Left colon (tissue), 2 donors: Measurements from ENCODE around the gene ODF4. TPM values are rescaled to one million over a fixed set of nuclear protein-coding genes. Genes with fewer than 3 reads are reported as not detected.
"Not testable (repeated sequence)": the region's sequence is repeated elsewhere in the genome, so short reads cannot be mapped to it uniquely, and the experiment has no call there.

ENCODE experiments used
- ATAC-seq: fragments of 200-7000 bp; cut with Tn5 transposase; one replicate; pipeline ENCODE4 v1.9.1; 2020; ENCODE audit warnings: mild to moderate bottlenecking, moderate library complexity
- DNase-seq, 2 donors: peaks; one replicate each; pipeline ENCODE4 v3.0.0-alpha.2; 2020
- intact Hi-C, 2 donors: fragments of 100-400 bp; cut with DNase I in 1 of 2; cut with micrococcal nuclease in 1 of 2; formaldehyde crosslinking; loops; one replicate each; pipeline versions ENCODE4 v1.11.2 to v1.14.0; 2022; cut with DNase I, micrococcal nuclease
- total RNA-seq, 2 donors: library from RNA; stranded (reverse); fragmentation: NEBNext Ultra II Directional; extraction: Animal tissue kit (Norgen Biotek cat#: 25700); gene quantifications; one replicate each; pipeline ENCODE4 v1.2.1, GENCODE V29; 2021
- donor health status: DM: no; HTN: no; CAD: no.
- donor health status: DM: yes; HTN: yes; CAD: no.

The ODF4 gene
- total RNA-seq, 2 donors from 2014 or later = not detected

DNA sequence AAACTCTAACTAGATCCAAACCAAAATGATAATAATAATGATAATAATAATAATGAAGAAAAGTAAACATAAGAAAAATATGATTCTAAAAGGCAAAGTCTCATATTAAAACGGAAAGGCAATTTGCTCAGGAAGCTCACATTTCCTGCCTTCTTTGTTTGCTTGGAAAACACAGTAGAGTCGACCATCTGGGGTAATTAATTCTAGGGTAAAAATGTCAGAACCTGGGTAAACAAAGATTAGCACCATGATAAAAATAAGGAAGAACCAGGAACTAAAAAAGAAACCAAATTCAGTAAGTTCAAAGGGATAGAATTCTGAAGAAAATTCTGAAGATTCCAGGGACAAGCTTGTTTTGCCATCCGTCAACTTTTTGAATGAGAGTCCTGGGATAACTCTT is 20.6 kb downstream of the ODF4 start:
- no peak for ATAC-seq
- no peak for DNase-seq
- intact Hi-C loops = no loop called here

- ATAC-seq (no peak), DNase-seq (no peak)
- intact Hi-C loops = no loop called here
Measured at GRCh38 chr17:8360751-8361150, 21.1 kb downstream of the ODF4 start.

DNA sequence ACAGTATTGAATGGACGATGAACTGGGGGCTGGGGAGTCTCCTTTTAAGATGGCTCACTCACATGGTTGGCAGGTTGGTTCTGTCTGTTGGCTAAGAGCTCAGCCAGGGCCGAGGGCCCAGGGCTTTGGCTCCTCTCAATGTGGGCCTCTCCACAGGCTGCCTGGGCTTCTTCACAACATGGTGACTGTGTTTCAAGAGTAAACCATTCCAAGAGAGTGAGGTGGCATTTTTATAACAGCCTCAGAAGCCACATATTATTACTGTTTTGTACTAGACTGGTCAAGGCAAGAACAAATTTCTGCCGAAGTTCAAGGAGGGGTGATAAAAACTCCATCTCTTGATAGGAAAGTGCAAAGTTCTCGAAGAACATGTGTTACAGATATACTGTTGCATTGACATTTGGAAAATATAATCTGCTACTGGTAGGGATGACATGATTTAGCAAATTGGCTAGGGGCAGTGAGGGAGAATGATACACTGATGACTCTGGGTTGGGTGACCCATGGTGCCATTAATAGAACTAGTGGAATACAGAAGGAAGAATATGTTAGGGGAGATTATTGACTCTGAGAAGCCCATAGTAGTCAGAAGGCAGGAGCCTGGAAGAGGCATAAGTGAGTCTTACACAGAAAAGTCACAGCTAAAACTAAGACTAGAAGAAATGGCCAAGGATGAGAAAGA is 23.2 kb downstream of the ODF4 start:
- intact Hi-C loops = no loop called here
- no peak for ATAC-seq
- no peak for DNase-seq

DNA sequence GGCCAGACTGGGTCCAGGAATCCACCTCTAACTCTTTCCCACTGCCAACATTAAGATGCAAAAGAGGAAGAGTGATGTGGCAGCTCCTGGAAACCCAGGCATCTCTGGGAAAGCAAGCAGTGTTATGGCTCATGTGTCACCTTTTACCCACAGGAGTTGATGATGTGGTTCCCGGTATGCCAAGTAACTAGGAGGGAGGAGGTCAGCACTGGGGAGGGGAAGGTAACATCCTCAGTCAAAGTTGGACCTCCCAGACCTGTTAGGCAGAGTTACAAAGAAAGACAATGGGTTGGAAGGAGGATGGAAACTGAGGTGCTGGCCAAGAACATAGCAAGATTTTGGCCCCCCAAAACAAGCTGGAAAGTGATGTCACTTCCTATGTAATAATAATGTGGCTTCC is 25.5 kb downstream of the ODF4 start:
- intact Hi-C loops = no loop called here
- DNase-seq = no peak
- ATAC-seq = no peak

GRCh38 chr17:8366231-8366630 is 26.6 kb downstream of the ODF4 start:
- intact Hi-C loops = no loop called here
- DNase-seq = no peak
- ATAC-seq = no peak

DNA sequence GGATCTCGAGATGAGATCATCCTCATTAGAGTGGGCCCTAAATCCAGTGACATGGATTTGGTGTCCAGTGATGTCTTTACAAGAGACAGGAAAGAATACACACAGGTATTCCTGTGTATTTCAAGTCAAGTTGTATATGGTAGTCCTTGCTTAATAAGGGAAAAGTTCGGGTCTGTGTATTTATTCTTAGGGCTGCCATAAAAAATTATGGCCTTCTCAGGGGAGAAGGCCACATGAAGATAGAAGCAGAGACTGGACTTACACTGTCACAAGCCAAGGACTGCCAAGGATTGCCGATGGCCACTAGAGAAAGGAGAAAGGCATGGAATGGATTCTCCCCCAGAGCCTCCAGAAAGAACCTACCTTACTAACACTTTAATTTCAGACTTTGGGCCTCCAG is 28.6 kb downstream of the ODF4 start:
- DNase-seq = no peak
- ATAC-seq = peak; percentile 73
- intact Hi-C loops = no loop called here

DNA sequence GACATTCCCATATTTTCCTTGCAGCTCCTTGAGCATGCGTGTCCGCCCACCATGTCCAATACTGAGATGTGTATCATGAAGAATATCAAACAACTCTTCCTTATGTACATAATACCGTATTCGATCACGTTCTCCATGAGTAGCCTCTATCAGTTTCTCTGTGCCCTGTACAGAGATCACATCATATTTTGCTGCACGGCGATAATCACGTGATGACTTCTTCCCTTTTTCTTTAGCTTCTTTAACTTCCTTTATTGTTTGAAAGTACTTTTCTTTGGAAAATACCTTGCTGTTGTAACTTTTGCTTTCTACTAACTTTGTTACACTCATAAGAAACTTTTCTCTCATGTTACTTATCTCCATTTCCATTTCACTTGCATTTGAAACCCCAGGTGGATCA is 30.3 kb downstream of the ODF4 start:
- intact Hi-C loops = no loop called here
- DNase-seq = no peak
- no peak for ATAC-seq

GRCh38 chr17:8371786-8372185 is 32.1 kb downstream of the ODF4 start:
- ATAC-seq (no peak), DNase-seq (no peak)
- intact Hi-C loops = no loop called here

- DNase-seq (no peak), ATAC-seq (no peak)
- intact Hi-C loops = no loop called here
Measured at GRCh38 chr17:8372422-8372821, 32.8 kb downstream of the ODF4 start.

GRCh38 chr17:8373856-8374255 is 34.2 kb downstream of the ODF4 start:
- DNase-seq, intact Hi-C loops, ATAC-seq: not testable (repeated sequence)

DNA sequence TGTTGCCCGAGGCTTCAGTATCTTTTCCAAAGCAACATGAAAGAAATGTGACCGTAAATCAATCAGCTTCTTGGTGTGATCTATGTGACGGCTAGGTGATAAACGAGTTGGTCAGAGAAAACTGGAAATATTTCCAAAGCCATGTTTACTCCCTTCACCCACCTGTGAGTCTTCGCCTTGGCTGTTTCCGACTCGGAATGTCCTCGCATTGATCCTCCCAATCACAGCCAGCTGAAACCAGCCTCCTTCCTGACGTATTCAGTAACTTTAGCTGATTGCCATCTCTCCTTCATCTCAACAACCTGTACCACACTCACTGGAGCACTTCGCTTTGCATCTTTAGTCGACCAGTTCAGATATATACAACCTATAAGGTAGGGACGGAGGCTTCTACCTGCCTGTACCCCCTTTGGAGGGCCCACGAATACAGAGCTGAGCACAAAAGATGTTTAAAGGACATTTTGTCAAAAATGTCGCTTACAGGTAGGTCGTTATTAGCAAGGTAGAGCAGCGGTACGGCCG is 36.2 kb downstream of the ODF4 start:
- ATAC-seq (peak; percentile 48), DNase-seq (no peak)
- intact Hi-C loops = no loop called here

DNA sequence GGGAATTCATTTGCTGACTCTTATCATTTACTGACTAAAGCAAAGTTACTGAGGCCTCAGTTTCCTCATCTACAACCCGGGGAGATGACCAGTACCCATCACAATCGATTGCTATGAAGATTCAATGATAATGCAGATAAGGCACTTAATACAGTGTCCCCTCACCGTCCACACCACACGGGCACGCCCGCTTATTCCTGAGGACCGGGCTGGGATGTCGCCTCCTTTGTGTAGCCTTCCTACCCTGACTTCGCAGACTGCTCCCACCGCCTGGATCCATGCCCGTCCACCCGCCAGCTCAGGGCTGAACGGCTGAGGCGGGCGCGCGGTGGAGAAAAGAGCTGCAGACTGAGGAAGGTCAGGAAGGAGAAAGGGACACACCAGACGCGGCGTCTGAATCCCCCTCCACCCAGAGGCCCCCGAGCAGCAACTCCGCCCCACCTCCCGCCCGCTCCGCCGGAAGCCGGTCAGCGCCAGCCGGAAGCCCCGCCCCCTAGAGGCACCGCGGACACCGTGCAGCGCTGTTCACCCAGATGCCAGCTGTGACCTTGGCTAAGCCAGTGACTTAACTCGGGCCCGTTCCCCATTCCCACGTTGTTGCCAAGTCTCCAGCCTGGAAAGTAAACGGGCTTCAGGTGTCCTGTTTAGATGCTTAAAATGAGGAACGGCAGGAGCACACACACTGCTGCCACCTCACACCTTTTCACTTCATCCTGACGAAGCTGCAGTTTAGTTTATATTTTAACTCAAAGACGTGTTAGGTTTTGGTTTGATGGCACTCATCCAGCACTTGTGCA is 36.8 kb downstream of the ODF4 start, which contains the start of gene KRABD2:
TSS of gene KRABD2 (minus strand) at position 434 of the 797 bp plus-strand sequence.
- peak; percentile 93 to 94 for DNase-seq
- intact Hi-C loops = no loop called here
- peak; percentile 95 for ATAC-seq

- ATAC-seq = no peak
- DNase-seq = no peak
- intact Hi-C loops = no loop called here
Measured at GRCh38 chr17:8377422-8377821, 37.8 kb downstream of the ODF4 start.

- ATAC-seq, intact Hi-C loops, DNase-seq: not testable (repeated sequence)
Measured at GRCh38 chr17:8378117-8378516, 38.5 kb downstream of the ODF4 start.

DNA sequence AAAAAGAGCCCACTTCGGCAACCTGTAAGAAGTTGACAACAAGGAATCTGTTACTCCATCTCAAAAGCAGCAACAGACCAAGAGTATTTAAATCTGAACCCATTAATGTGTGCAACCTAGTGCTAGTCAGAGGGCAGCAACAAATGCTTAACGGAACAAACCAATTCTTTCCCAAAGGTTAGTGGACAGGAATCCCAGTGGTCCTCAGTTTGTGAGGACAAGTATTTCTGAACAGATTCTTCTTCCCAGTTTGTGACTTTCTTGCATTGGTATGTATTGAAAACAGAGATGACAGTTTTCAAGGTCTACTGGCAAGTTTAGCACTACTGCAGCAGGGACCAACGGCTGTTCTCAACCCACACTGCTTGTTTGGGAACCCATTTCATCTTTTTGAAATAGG is 40.4 kb downstream of the ODF4 start:
- intact Hi-C loops = no loop called here
- ATAC-seq (no peak), DNase-seq (no peak)

GRCh38 chr17:8382052-8382879 is 42.6 kb downstream of the ODF4 start:
- DNase-seq (no peak), ATAC-seq (no peak)
- intact Hi-C loops = no loop called here

DNA sequence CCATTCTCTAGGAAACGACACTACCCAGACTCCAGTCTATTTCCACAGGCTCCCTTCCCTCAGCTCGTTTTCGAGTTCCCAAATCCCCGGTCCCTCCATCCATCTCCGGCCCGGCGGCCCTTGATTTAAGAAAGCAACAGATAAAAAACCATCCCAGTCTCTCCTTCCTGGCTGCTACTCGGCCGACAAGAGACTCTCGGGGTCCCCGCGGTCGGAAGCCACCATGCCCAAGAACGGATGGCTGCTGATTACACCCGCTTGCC is 43.2 kb downstream of the ODF4 start:
- no peak for DNase-seq
- peak; percentile 2 for ATAC-seq
- intact Hi-C loops = no loop called here

DNA sequence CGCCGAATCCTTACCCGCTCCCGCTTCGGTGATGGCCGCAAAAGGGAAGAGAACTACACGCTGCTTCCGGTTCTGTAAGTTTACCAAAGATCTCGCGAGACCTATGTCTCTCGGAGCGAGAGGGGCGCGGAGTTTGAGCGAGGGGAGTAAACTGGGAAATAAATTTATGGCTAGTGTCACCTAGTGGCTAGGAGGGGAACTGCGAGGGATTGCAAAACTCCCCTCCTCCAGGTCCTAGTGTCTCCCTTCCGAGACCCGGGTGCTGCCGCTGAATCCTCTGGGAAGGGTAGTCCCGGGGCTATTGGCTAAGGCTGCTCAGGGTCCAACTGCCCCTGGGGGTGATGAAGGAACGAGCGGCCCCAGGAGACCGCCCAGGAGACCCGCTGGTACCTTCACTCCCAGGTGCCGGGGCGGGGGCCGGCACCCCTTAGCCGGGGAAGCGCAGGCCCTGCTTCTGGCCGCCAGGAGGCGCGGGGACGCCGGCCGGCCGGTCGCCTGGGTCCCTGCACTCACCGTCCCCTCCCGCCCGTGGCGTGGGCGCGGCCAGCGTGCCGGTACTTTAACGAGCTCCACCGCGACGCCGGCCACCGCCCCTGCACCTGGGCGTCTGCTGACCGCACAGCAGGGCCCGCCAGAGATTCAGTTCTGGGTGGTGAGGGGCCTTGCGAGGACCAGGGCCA is 43.6 kb downstream of the ODF4 start, which contains the start of gene RPL26:
TSS of gene RPL26 (minus strand) at position 51 of the 680 bp plus-strand sequence. CDS start 883 bp downstream, outside the sequence.
- intact Hi-C loops = no loop called here
- ATAC-seq (peak; percentile 88), DNase-seq (peak; percentile 96)

DNA sequence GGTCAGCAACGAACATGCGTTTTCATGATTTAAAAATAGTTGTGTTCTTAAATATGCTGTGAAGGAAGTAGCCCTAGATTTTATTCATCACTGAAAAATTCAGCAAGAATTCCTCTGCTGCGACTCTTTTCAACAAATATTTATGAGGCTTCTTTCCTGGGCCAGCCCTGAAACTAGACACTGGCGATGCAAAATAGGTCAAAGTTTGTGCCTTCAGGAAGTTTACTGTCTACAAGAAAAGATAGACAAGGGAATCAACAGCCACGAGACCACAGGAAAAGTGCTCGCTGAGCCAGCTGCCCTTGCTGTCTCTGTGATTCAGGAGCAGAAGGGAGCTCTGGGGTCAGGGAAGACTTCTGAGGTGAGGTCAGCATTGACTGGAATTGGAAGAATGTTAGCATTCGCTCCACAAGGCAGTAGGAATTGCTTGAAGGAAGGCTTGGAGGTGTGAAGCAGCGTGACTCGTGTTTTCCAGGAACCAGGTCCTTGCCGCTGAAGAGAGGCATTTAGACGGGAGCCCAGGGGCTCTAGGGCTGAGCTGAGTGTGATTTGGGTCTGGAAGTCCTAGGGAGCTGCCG is 45.2 kb downstream of the ODF4 start:
- no peak for ATAC-seq
- intact Hi-C loops = no loop called here
- no peak for DNase-seq
